Astrocyte (in vitro differentiated cells and primary cell): ENCODE results near the gene PODN. TPM values are rescaled to one million over a fixed set of nuclear protein-coding genes. Genes with fewer than 3 reads are reported as not detected.

Experiments
- DNase-seq: peaks from one replicate; pipeline ENCODE4 v3.0.0-alpha.2; 2010; ENCODE audit warnings: low read depth
- FAIRE-seq: peaks from 2 replicates; lab custom pipeline; 2011; peaks lifted over from hg19 to GRCh38; lab: Jason Lieb, UNC
- H2AFZ ChIP-seq: 2 replicates; pipeline ENCODE4 v1.6.0; 2012; ENCODE audit warnings: low read depth, low read length, inconsistent platforms
- H3K27ac ChIP-seq: 2 replicates; pipeline ENCODE4 v1.5.1; 2011; ENCODE audit warnings: low read depth, low read length, inconsistent platforms
- H3K27me3 ChIP-seq: 2 replicates; pipeline ENCODE4 v1.6.0; 2011; ENCODE audit warnings: low read length, inconsistent platforms; ENCODE audit not compliant: insufficient read depth
- H3K36me3 ChIP-seq: 2 replicates; pipeline ENCODE4 v1.5.1; 2011; ENCODE audit warnings: low read length, inconsistent platforms; ENCODE audit not compliant: insufficient read depth
- H3K4me1 ChIP-seq: 2 replicates; pipeline ENCODE4 v1.5.1; 2011; ENCODE audit warnings: low read length, inconsistent platforms; ENCODE audit not compliant: insufficient read depth
- H3K4me2 ChIP-seq: 2 replicates; pipeline ENCODE4 v1.6.0; 2012; ENCODE audit warnings: low read length, inconsistent platforms
- H3K4me3 ChIP-seq: 2 replicates; pipeline ENCODE4 v1.5.1; 2011; ENCODE audit warnings: low read depth, mild to moderate bottlenecking, low read length, inconsistent platforms; ENCODE audit not compliant: insufficient read depth
- H3K79me2 ChIP-seq: 2 replicates; pipeline ENCODE4 v1.6.0; 2012; ENCODE audit warnings: mild to moderate bottlenecking, low read length, inconsistent platforms; ENCODE audit not compliant: insufficient read depth
- H3K9ac ChIP-seq: 2 replicates; pipeline ENCODE4 v1.6.0; 2012; ENCODE audit warnings: mild to moderate bottlenecking, low read length, inconsistent platforms
- H3K9me3 ChIP-seq: 2 replicates; pipeline ENCODE4 v1.5.1; 2012; ENCODE audit warnings: low read depth, mild to moderate bottlenecking, low read length, inconsistent platforms; ENCODE audit not compliant: insufficient read depth
- H4K20me1 ChIP-seq: 2 replicates; pipeline ENCODE4 v1.6.0; 2012; ENCODE audit warnings: low read length, inconsistent platforms; ENCODE audit not compliant: insufficient read depth
- H3K27ac Mint-ChIP-seq: one replicate; pipeline ENCODE4 v1.8.0; 2021; ENCODE audit warnings: mild to moderate bottlenecking, mixed read lengths; ENCODE audit not compliant: unreplicated experiment
- H3K27me3 Mint-ChIP-seq: one replicate; pipeline ENCODE4 v1.8.0; 2021; ENCODE audit warnings: low read depth, mixed read lengths; ENCODE audit not compliant: unreplicated experiment
- H3K36me3 Mint-ChIP-seq: one replicate; pipeline ENCODE4 v1.8.0; 2021; ENCODE audit warnings: low read depth, mixed read lengths; ENCODE audit not compliant: unreplicated experiment
- H3K4me1 Mint-ChIP-seq: one replicate; pipeline ENCODE4 v1.8.0; 2021; ENCODE audit warnings: low read depth, mixed read lengths; ENCODE audit not compliant: unreplicated experiment
- H3K4me3 Mint-ChIP-seq: one replicate; pipeline ENCODE4 v1.8.0; 2021; ENCODE audit warnings: mild to moderate bottlenecking, moderate library complexity, mixed read lengths; ENCODE audit not compliant: unreplicated experiment
- H3K9me3 Mint-ChIP-seq: one replicate; pipeline ENCODE4 v1.8.0; 2021; ENCODE audit warnings: mild to moderate bottlenecking, mixed read lengths; ENCODE audit not compliant: unreplicated experiment
- EZH2 ChIP-seq: IDR thresholded peaks from 2 replicates; pipeline ENCODE4 v1.6.1; 2012; ENCODE audit warnings: mild to moderate bottlenecking, low read length, inconsistent platforms; ENCODE audit not compliant: insufficient read depth
- total RNA-seq: library from RNA; stranded (reverse); gene quantifications from 2 replicates; pipeline ENCODE4 v1.2.1, GENCODE V29; 2021
- TF ChIP-seq, protein P1 (sequence below): IDR thresholded peaks from 2 replicates; pipeline ENCODE4 v1.5.1; 2011; ENCODE audit warnings: low read depth, mild to moderate bottlenecking, inconsistent platforms, low read length, moderate library complexity; ENCODE audit not compliant: insufficient read depth

Gene PODN
- total RNA-seq, 1 donor from 2014 or later: 2.6 TPM

DNA sequence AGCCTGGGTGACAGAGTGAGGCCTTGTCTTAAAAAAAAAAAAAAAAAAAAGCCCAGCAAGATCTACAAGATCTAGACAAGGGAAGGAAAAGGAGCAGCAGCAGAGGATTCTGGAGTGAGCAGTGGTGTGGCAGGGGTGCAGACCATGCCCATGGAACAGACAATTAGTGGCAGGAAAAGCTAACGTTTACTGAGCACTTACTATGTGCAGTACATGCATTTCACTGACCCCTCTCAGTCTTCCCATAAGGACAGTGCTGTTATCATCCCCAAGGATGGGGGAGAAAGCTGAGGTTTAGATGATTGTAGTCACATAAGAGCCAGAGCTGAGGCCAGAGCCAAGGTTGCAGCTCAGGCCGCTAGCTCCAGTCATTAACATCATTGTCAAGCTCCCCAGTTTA lies 5.9 kb downstream of the PODN start:
- Histone ChIP-seq H3K4me1 (peaks cover under 1% of the 10 kb centered on the region), H4K20me1 (no peaks in the 10 kb centered on the region), H2AFZ (no peak overlapping the region), H3K79me2 (no peaks in the 10 kb centered on the region), H3K27me3 (peaks cover 19% of the 10 kb centered on the region), H3K36me3 (no peaks in the 10 kb centered on the region), H3K4me2 (no peak overlapping the region), H3K9me3 (no peaks in the 10 kb centered on the region), H3K9ac (no peak overlapping the region), H3K4me3 (no peak overlapping the region), H3K27ac (no peak overlapping the region)
- FAIRE-seq (no peak), DNase-seq (no peak)
- Mint-ChIP-seq H3K27me3 (peaks cover 48% of the 10 kb centered on the region), H3K27ac (no peak overlapping the region), H3K9me3 (no peaks in the 10 kb centered on the region), H3K36me3 (no peaks in the 10 kb centered on the region), H3K4me1 (no peaks in the 10 kb centered on the region), H3K4me3 (no peak overlapping the region)
- TF ChIP-seq, protein P1, sequence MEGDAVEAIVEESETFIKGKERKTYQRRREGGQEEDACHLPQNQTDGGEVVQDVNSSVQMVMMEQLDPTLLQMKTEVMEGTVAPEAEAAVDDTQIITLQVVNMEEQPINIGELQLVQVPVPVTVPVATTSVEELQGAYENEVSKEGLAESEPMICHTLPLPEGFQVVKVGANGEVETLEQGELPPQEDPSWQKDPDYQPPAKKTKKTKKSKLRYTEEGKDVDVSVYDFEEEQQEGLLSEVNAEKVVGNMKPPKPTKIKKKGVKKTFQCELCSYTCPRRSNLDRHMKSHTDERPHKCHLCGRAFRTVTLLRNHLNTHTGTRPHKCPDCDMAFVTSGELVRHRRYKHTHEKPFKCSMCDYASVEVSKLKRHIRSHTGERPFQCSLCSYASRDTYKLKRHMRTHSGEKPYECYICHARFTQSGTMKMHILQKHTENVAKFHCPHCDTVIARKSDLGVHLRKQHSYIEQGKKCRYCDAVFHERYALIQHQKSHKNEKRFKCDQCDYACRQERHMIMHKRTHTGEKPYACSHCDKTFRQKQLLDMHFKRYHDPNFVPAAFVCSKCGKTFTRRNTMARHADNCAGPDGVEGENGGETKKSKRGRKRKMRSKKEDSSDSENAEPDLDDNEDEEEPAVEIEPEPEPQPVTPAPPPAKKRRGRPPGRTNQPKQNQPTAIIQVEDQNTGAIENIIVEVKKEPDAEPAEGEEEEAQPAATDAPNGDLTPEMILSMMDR: no peak
- TF ChIP-seq EZH2: no peak

DNA sequence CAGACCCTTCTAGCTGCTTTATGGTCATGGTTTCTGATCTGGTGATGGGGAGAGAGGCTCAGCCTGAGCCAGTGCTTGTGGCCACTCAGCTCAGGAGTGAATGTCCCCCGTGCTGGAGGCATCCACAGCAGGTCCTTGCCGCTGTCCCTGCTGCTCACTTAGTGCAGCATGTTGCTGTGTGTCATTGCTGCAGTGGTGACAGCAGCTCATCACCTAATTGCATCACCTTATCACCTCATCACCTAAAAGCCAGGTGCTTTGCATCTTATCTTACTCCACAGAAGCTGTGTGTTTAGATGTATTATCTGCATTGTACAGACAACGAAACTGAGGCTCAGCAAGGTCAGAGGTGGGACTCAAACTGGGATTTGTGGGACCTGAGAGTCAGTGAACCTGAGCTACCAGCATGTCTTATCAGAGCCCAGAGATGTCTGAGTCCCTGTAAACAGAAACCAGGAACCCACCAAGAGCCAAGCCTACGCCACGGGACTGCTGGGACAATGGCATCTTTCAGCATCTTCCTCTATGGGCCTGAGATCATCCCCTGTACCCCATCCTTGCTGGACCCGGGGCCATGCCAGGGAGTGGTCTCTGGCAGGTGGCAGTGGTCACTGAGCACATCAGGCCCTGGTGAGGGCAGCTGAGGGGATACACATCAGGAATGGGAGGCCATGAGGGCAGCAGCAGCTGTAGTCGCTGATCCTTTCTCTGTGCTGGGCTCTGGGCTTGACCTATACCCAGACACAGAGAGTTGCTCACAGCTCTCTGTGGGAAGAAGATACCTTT lies 6.5 kb downstream of the PODN start:
- no peaks in the 10 kb centered on the region for H3K4me1 ChIP-seq
- Mint-ChIP-seq H3K4me1 (no peaks in the 10 kb centered on the region), H3K36me3 (no peaks in the 10 kb centered on the region), H3K27ac (no peak overlapping the region), H3K4me3 (no peak overlapping the region), H3K27me3 (peaks cover 46% of the 10 kb centered on the region), H3K9me3 (no peaks in the 10 kb centered on the region)
- H3K4me3 ChIP-seq: no peak overlapping the region
- H3K79me2 ChIP-seq: no peaks in the 10 kb centered on the region
- H3K36me3 ChIP-seq: no peaks in the 10 kb centered on the region
- no peaks in the 10 kb centered on the region for H4K20me1 ChIP-seq
- H3K9me3 ChIP-seq: no peaks in the 10 kb centered on the region
- no peak for TF ChIP-seq EZH2
- TF ChIP-seq, protein P1: no peak
- DNase-seq: no peak
- H3K27ac ChIP-seq: no peak overlapping the region
- no peak overlapping the region for H3K9ac ChIP-seq
- no peak for FAIRE-seq
- H3K4me2 ChIP-seq: no peak overlapping the region
- no peak overlapping the region for H2AFZ ChIP-seq
- H3K27me3 ChIP-seq: peaks cover 12% of the 10 kb centered on the region

DNA sequence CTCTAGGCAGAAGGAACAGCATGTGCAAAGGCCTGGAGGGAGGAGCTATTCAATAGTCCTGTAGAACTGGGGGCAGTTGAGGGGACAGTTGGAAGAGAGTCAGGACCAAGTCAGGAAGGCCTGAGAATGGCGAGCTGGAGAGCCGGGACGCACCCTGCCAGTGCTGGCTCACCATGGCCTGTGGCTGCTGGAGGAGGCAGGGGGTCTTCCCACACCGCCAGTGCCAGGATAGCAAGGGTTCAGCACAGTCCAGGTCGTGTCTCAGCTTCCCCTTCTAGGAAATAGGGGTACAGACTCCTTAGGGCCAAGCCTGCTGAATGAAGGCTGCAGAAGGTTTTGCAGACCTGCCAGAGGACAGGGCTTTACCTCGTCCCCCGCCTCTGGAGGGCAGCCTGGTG lies 7.3 kb downstream of the PODN start:
- H3K9ac ChIP-seq: no peak overlapping the region
- no peaks in the 10 kb centered on the region for H3K36me3 ChIP-seq
- H3K79me2 ChIP-seq: no peaks in the 10 kb centered on the region
- FAIRE-seq (no peak), DNase-seq (no peak)
- H2AFZ ChIP-seq: no peak overlapping the region
- H3K27ac Mint-ChIP-seq: no peak overlapping the region
- no peaks in the 10 kb centered on the region for H3K4me1 Mint-ChIP-seq
- H3K27me3 ChIP-seq: peaks cover 5% of the 10 kb centered on the region
- H3K36me3 Mint-ChIP-seq: no peaks in the 10 kb centered on the region
- no peaks in the 10 kb centered on the region for H4K20me1 ChIP-seq
- peaks cover 42% of the 10 kb centered on the region for H3K27me3 Mint-ChIP-seq
- H3K9me3 ChIP-seq: no peaks in the 10 kb centered on the region
- no peak overlapping the region for H3K4me3 Mint-ChIP-seq
- H3K4me3 ChIP-seq: no peak overlapping the region
- H3K27ac ChIP-seq: no peak overlapping the region
- H3K4me1 ChIP-seq: no peaks in the 10 kb centered on the region
- H3K4me2 ChIP-seq: no peak overlapping the region
- TF ChIP-seq, protein P1: no peak
- TF ChIP-seq EZH2: no peak
- H3K9me3 Mint-ChIP-seq: no peaks in the 10 kb centered on the region
